ENCODE results near the gene MAGEA4. TPM values are rescaled to one million over a fixed set of nuclear protein-coding genes. Genes with fewer than 3 reads are reported as not detected.
A peak's percentile ranks its signal among the peaks of the same experiment; 100 is the strongest.

MAGEA4 gene, protein sequence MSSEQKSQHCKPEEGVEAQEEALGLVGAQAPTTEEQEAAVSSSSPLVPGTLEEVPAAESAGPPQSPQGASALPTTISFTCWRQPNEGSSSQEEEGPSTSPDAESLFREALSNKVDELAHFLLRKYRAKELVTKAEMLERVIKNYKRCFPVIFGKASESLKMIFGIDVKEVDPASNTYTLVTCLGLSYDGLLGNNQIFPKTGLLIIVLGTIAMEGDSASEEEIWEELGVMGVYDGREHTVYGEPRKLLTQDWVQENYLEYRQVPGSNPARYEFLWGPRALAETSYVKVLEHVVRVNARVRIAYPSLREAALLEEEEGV
- total RNA-seq, result not detected
- long read RNA-seq, result 0 reads

DNA sequence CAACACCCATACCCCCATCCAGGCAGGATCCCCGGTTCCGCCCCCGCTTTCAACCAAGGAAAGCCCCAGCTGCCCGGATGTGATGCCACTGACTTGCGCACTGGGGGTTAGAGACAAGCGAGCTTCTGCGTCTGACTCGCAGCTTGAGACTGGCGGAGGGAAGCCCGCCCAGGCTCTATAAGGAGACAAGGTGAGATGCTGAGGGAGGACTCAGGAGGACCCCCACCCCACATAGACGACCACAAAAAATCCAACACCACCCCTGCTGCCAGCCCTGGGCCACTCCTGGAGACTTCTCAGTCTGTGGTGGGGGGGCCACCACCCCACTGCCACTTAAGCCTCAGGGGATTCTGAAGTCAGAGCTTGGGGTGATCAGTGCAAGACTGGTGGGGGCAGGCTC, at the start of gene MAGEA4:
MAGEA4 (plus strand) TSS at position 110 of the 400 bp plus-strand sequence. CDS start 10,776 bp downstream, outside the sequence.
- Histone ChIP-seq H3K27ac (replicated peaks) (no peak within 1 kb of the TSS), H3K27me3 (ENCODE audit: low read depth) (no peaks in the 10 kb centered on the region), H3K9me3 (replicated peaks) (no peaks in the 10 kb centered on the region), H3K4me3 (no peak within 1 kb of the TSS), H3K4me1 (no peaks in the 10 kb centered on the region), H3K36me3 (no peaks in the 10 kb centered on the region)
- no peak for TF ChIP-seq CTCF (IDR thresholded peaks at IDR 0.05; ENCODE audit: borderline replicate concordance)
- DNase-seq, result no peak
- intact Hi-C loops (cut with micrococcal nuclease), result no loop called here

DNA sequence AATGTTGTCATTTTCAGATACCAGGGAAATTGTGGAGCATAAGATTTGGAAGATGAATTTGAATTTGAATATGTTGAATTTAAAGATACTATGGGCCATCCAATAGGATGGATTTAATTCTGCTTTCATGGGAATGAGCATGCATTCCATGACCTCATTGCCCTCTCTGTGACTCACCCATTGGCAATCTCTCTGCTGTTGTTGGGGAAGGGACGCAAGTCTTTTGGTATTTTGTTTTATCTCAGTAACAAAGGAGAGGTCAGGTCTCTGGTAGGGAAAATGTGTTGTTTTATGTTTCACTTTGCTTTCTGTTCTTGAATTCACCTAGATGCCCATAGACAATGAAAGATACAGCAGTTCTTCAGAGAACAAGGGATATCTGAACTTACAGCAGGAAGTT, 42.1 kb upstream of the MAGEA4 start:
- no peaks in the 10 kb centered on the region for H3K4me1 ChIP-seq
- no peak overlapping the region for H3K27ac ChIP-seq (replicated peaks)
- intact Hi-C loops (cut with micrococcal nuclease), result no loop called here
- H3K36me3 ChIP-seq, result no peaks in the 10 kb centered on the region
- no peak for TF ChIP-seq CTCF (IDR thresholded peaks at IDR 0.05; ENCODE audit: borderline replicate concordance)
- H3K9me3 ChIP-seq (replicated peaks), result peaks cover 7% of the 10 kb centered on the region
- no peak for DNase-seq
- no peak overlapping the region for H3K4me3 ChIP-seq
- no peaks in the 10 kb centered on the region for H3K27me3 ChIP-seq (ENCODE audit: low read depth)

DNA sequence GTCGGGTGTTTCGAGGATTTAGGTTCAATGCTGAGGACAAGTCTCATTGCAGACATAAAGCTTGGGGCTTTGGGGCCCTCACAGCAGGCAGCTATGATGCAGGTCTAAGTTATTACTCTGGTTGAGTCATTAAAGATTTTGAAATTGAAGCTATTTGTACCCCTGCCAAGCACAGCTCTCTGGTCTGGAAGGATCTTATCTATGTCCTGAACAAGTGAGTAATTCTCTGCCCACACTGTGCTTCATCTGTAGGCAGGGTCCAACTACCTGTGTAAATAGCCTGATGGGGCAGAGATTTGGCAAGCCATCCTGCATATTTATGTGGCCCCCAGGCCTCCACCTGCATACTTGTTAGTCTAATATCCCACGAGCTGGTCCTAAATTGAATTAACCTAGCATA, 41.4 kb upstream of the MAGEA4 start:
- Histone ChIP-seq H3K4me3 (no peak overlapping the region), H3K27me3 (ENCODE audit: low read depth) (no peaks in the 10 kb centered on the region), H3K36me3 (no peaks in the 10 kb centered on the region), H3K27ac (replicated peaks) (no peak overlapping the region), H3K9me3 (replicated peaks) (peaks cover 7% of the 10 kb centered on the region), H3K4me1 (no peaks in the 10 kb centered on the region)
- TF ChIP-seq CTCF (IDR thresholded peaks at IDR 0.05; ENCODE audit: borderline replicate concordance), result no peak
- intact Hi-C loops (cut with micrococcal nuclease), result no loop called here
- no peak for DNase-seq

DNA sequence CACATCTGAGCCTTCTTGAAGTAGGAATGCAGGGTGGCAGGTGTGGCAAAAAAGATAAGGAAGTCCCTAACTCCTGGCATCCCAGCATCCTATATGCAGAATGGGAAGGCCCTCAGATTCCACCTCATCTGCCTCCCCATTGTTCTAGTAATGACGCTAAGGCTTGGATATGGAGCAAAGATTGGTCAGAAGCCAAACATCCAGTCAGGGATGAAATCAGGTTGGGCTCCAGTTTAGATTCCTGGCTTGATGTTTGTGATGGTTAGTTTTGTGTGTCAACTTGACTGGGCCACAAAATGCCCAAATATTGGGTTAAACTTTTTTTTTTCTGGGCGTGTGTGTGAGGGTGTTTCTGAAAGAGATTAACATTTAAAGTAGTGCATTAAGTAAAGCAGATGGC, 39.6 kb upstream of the MAGEA4 start:
- H3K27ac ChIP-seq (replicated peaks), result no peak overlapping the region
- no peak for DNase-seq
- no peaks in the 10 kb centered on the region for H3K4me1 ChIP-seq
- intact Hi-C loops (cut with micrococcal nuclease), result no loop called here
- H3K4me3 ChIP-seq, result no peak overlapping the region
- no peaks in the 10 kb centered on the region for H3K27me3 ChIP-seq (ENCODE audit: low read depth)
- no peaks in the 10 kb centered on the region for H3K36me3 ChIP-seq
- no peak for TF ChIP-seq CTCF (IDR thresholded peaks at IDR 0.05; ENCODE audit: borderline replicate concordance)
- no peaks in the 10 kb centered on the region for H3K9me3 ChIP-seq (replicated peaks)

- DNase-seq, result peak; percentile 15
- Histone ChIP-seq H3K4me1 (no peaks in the 10 kb centered on the region), H3K4me3 (no peak overlapping the region), H3K27me3 (ENCODE audit: low read depth) (no peaks in the 10 kb centered on the region), H3K36me3 (no peaks in the 10 kb centered on the region), H3K9me3 (replicated peaks) (no peaks in the 10 kb centered on the region), H3K27ac (replicated peaks) (no peak overlapping the region)
- intact Hi-C loops (cut with micrococcal nuclease), result no loop called here
- TF ChIP-seq CTCF (IDR thresholded peaks at IDR 0.05; ENCODE audit: borderline replicate concordance), result no peak
Observed at GRCh38 chrX:151875270-151876026, 37.2 kb upstream of the MAGEA4 start.
